T-cell (primary cell): ENCODE results near the gene GANC. TPM values are rescaled to one million over a fixed set of nuclear protein-coding genes. Genes with fewer than 3 reads are reported as not detected.

Experiments used
- ATAC-seq, 4 experiments: fragments of 200-7000 bp in 3 of 4; fragments of 150-1000 bp in 1 of 4; cut with Tn5 transposase; replicated peaks in 1 of 4; 1 replicate in 3 of 4; 2 replicates in 1 of 4; pipeline ENCODE4 v1.10.0; 2021; ENCODE audit warnings: moderate library complexity in 3 of 4, mild to moderate bottlenecking in 2 of 4, moderate number of reproducible peaks in 1 of 4
- CTCF ChIA-PET, 2 donors: fragments of 300-600 bp; sonication (Branson Sonifier 250); formaldehyde crosslinking; loops; one replicate each; lab custom pipeline; 2022; ENCODE audit warnings: antibody characterized with exemption in 2 of 2; lab: Charles Lee
- POLR2A ChIA-PET, 2 donors: fragments of 300-600 bp; sonication (Branson Sonifier 250); formaldehyde crosslinking; loops; one replicate each; lab custom pipeline; 2022; ENCODE audit warnings: antibody characterized with exemption in 2 of 2; lab: Charles Lee
- DNase-seq, 35 experiments: peaks; one replicate each; pipeline versions ENCODE4 v3.0.0 to v3.0.0-alpha.2; 2013 to 2023
- H3K27ac ChIP-seq: one replicate; pipeline ENCODE4 v1.5.1; 2013; ENCODE audit warnings: low read length
- H3K27me3 ChIP-seq, 2 experiments: replicated peaks in 1 of 2; 1 replicate in 1 of 2; 2 replicates in 1 of 2; pipeline versions ENCODE4 v1.6.1 to v1.7.0; 2013; ENCODE audit warnings: low read length in 1 of 2, mixed read lengths in 1 of 2; ENCODE audit not compliant: control insufficient read depth in 2 of 2, insufficient read depth in 2 of 2; ENCODE audit errors: extremely low read depth in 1 of 2
- H3K36me3 ChIP-seq, 2 donors: 1 replicate in 1 of 2; 2 replicates in 1 of 2; pipeline versions ENCODE4 v1.6.1 to v1.7.0; 2013; ENCODE audit warnings: low read length in 1 of 2; ENCODE audit not compliant: control insufficient read depth in 2 of 2, insufficient read depth in 1 of 2; ENCODE audit errors: extremely low read depth in 1 of 2
- H3K4me1 ChIP-seq, 2 experiments: 1 replicate in 1 of 2; 2 replicates in 1 of 2; pipeline versions ENCODE4 v1.6.1 to v1.7.0; 2013; ENCODE audit warnings: low read length in 2 of 2, mixed read lengths in 1 of 2; ENCODE audit not compliant: insufficient read depth in 2 of 2, control insufficient read depth in 1 of 2; ENCODE audit errors: extremely low read depth in 1 of 2
- H3K4me3 ChIP-seq, 2 donors: 1 replicate in 1 of 2; 2 replicates in 1 of 2; pipeline versions ENCODE4 v1.5.1 to v1.7.0; 2013; ENCODE audit warnings: mild to moderate bottlenecking in 2 of 2, low read length in 1 of 2, moderate library complexity in 1 of 2; ENCODE audit not compliant: control insufficient read depth in 1 of 2; ENCODE audit errors: extremely low read depth in 1 of 2
- H3K9me3 ChIP-seq: 2 replicates; pipeline ENCODE4 v1.7.0; 2013
- H3K27ac Mint-ChIP-seq, 2 donors: one replicate each; pipeline ENCODE4 v1.8.0; 2020 to 2021; ENCODE audit warnings: mild to moderate bottlenecking in 2 of 2, mixed read lengths in 2 of 2
- H3K27me3 Mint-ChIP-seq, 2 donors: one replicate each; pipeline ENCODE4 v1.8.0; 2021 to 2022; ENCODE audit warnings: mixed read lengths in 2 of 2
- H3K36me3 Mint-ChIP-seq: one replicate; pipeline ENCODE4 v1.8.0; 2021; ENCODE audit warnings: mixed read lengths
- H3K4me1 Mint-ChIP-seq, 3 donors: one replicate each; pipeline ENCODE4 v1.8.0; 2020 to 2022; ENCODE audit warnings: mixed read lengths in 3 of 3, mild to moderate bottlenecking in 1 of 3
- H3K4me3 Mint-ChIP-seq, 3 donors: one replicate each; pipeline ENCODE4 v1.8.0; 2020 to 2022; ENCODE audit warnings: mild to moderate bottlenecking in 3 of 3, mixed read lengths in 3 of 3, moderate library complexity in 3 of 3
- H3K9me3 Mint-ChIP-seq, 3 donors: one replicate each; pipeline ENCODE4 v1.8.0; 2020 to 2022; ENCODE audit warnings: mixed read lengths in 3 of 3
- WGBS: methylation state at CpG from one replicate; pipeline ENCODE4 v1.1.5; 2013; ENCODE audit warnings: missing lambda C conversion rate; ENCODE audit not compliant: insufficient coverage; 5-methylcytosine and 5-hydroxymethylcytosine counted together
- total RNA-seq, 35 experiments: library from RNA in 6 of 35; stranded (reverse) in 6 of 35; fragments of 120-200 nt in 1 of 35; gene quantifications; one replicate each; pipeline versions ENCODE4 v1.2.1 to v1.2.4 and lab custom pipeline; 2013 to 2026

The GANC gene
- total RNA-seq, 5 donors from 2014 or later (not counting 1 experiment from before 2014, with no cell fraction given), result 32.7 to 51.2 (median 45.7) TPM

DNA sequence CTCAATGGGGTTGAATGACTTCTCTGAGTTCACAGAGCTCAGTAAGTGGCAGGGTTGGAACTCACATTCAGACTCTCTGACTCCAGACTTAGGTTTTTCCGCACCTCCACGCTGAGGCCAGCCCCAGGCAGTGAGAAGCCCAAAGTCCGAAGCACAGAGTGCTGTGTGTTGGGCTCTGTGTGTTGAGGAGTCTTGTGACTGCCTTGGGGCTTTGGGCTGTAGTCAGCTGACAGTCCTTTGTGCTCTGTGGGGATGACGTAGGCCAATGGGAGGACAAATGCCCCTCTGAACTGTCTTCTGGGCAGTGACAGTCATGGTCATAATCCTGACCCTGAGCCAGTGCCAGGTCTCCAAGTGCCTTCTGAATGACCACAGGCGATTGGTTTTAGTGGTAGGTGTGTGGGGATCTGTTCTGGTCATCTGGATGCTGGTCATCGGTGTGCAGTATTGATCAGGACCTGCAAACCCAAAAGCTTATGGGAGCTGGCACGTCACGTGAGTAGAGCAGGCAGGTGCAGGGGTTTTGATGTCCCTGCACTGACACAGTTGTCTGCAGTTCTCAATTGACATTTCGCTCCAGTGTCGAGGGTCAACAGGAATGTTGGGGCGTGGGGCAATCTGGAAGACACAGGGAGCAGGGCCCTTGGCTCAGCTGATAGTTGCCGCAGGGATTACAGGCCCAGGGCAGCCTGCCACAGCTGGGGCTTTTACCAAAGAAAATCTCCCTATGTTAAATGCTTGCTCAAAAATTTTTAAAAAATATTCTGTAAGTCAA is 131.6 kb downstream of the GANC start:
- no peak overlapping the region for H3K4me3 ChIP-seq
- ATAC-seq (no peak), DNase-seq (no peak)
- Mint-ChIP-seq H3K4me3 (no peak overlapping the region), H3K36me3 (peaks cover 22% of the 10 kb centered on the region), H3K27ac (no peak overlapping the region), H3K9me3 (no peaks in the 10 kb centered on the region), H3K4me1 (peaks cover 0 to 10% (median 3%) of the 10 kb centered on the region in 3 donors), H3K27me3 (no peaks in the 10 kb centered on the region)
- no peaks in the 10 kb centered on the region for H3K9me3 ChIP-seq
- 91% methylated on average over 8 of the region's 12 CpGs for WGBS
- H3K27ac ChIP-seq, result no peak overlapping the region
- peaks cover 0 to 3% of the 10 kb centered on the region in 2 donors for H3K36me3 ChIP-seq
- H3K27me3 ChIP-seq, result no peaks in the 10 kb centered on the region
- CTCF ChIA-PET, result no interaction called here
- peaks cover 0 to 14% of the 10 kb centered on the region in 2 experiments for H3K4me1 ChIP-seq
- POLR2A ChIA-PET, result no interaction called here

- peaks cover 0 to 3% of the 10 kb centered on the region in 2 donors for H3K36me3 ChIP-seq
- Mint-ChIP-seq H3K27ac (no peak overlapping the region), H3K36me3 (peaks cover 22% of the 10 kb centered on the region), H3K9me3 (no peaks in the 10 kb centered on the region), H3K4me3 (no peak overlapping the region), H3K4me1 (peaks cover 0 to 10% (median 3%) of the 10 kb centered on the region in 3 donors), H3K27me3 (no peaks in the 10 kb centered on the region)
- ChIA-PET CTCF (no interaction called here), POLR2A (no interaction called here)
- H3K4me1 ChIP-seq, result peaks cover 0 to 14% of the 10 kb centered on the region in 2 experiments
- no peak overlapping the region for H3K27ac ChIP-seq
- H3K9me3 ChIP-seq, result no peaks in the 10 kb centered on the region
- no peak for DNase-seq
- WGBS, result 100% methylated on average over 1 of the region's 6 CpGs
- no peak for ATAC-seq
- no peaks in the 10 kb centered on the region for H3K27me3 ChIP-seq
- H3K4me3 ChIP-seq, result no peak overlapping the region
Measured at GRCh38 chr15:42405863-42406482, 133.0 kb downstream of the GANC start.

Other genes starting within 250 kb of the GANC start
- gene PLA2G4D, start 178.6 kb upstream of the GANC start, total RNA-seq, result not detected
- under 1 TPM in 3 of 5 donors, not detected in 2; 0.10 to 0.23 (median 0.16) TPM for gene PLA2G4F, start 116.6 kb upstream of the GANC start, total RNA-seq
- gene VPS39, start 64.9 kb upstream of the GANC start, total RNA-seq, result 100 to 1,000 TPM in 3 of 5 donors, 10 to 100 TPM in 2; 98.5 to 113 (median 101) TPM
- gene TMEM87A, start 232 bp downstream of the GANC start, total RNA-seq, result 10 to 100 TPM; 44.0 to 55.4 (median 45.4) TPM
- gene CAPN3, start 86.3 kb downstream of the GANC start, total RNA-seq, result 10 to 100 TPM; 13.4 to 19.8 (median 15.8) TPM
- gene ZNF106, start 217.9 kb downstream of the GANC start, total RNA-seq, result 10 to 100 TPM; 33.1 to 41.1 (median 36.7) TPM
- 10 to 100 TPM; 51.8 to 60.7 (median 59.3) TPM for gene SNAP23, start 222.4 kb downstream of the GANC start, total RNA-seq